HG02642 (cell line): ENCODE data around the gene AKIRIN2.
"Not testable (repeated sequence)": the region's sequence is repeated elsewhere in the genome, so short reads cannot be mapped to it uniquely, and the experiment has no call there.

ENCODE experiments used
- ATAC-seq: cut with Tn5 transposase; IDR thresholded peaks from one replicate; pipeline ENCODE4 v1.9.1; 2021; ENCODE audit warnings: mild to moderate bottlenecking; ENCODE audit not compliant: unreplicated experiment, poor library complexity

The AKIRIN2 gene

DNA sequence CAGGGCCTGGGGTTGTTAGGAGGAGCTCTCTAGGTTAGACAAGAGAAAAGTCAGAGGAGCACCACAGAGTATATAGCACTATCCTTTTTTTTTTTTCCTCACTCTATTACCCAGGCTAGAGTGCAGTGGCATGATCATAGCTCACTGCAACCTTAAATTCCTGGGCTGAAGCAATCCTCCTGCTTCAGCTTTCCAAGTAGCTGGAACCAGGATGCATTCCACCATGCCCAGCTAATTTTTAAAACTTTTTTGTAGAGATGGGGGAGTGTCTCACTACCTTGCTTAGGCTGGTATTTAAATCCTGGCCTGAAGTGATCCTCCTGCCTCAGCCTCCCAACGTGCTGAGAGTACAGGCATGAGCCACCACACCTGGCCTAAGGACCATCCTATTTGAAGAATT is 19.3 kb upstream of the AKIRIN2 start:
- no peak for ATAC-seq

DNA sequence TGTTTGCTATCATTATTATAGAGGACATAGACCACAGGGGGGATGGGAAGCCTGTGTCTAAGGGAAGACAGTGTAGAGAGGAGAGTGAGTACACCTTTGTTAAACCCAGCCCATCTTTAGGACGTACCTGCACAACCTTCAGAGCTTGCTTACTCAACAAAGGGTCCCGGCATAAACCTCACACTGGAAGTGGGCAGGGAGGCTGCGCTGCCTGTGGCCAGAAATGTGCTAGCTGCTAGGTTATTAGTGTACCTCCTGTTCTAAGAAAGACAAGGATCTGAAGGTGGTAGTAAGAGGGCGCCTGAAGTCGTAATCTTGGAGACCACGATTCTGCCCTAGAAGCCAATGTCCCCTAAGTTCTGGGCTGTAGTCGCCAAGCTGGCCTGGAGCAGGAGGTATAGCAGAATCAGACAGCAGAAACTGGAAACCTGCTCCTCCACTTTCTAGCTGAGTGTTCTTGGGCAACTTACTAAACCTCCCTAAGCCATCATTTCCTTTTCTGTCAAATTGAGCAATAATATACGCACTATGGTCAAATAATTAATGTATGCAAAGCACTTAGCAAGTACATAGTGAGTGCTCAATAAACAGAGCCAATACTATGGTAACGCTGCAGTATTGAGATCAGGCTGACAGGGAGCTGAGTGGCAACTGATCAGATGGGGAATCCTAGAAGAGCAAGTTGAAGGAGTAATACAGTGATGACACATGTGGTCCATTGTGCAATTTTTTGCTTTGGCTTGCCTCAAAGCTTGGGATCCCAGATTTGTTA is 16.8 kb upstream of the AKIRIN2 start:
- ATAC-seq = no peak

DNA sequence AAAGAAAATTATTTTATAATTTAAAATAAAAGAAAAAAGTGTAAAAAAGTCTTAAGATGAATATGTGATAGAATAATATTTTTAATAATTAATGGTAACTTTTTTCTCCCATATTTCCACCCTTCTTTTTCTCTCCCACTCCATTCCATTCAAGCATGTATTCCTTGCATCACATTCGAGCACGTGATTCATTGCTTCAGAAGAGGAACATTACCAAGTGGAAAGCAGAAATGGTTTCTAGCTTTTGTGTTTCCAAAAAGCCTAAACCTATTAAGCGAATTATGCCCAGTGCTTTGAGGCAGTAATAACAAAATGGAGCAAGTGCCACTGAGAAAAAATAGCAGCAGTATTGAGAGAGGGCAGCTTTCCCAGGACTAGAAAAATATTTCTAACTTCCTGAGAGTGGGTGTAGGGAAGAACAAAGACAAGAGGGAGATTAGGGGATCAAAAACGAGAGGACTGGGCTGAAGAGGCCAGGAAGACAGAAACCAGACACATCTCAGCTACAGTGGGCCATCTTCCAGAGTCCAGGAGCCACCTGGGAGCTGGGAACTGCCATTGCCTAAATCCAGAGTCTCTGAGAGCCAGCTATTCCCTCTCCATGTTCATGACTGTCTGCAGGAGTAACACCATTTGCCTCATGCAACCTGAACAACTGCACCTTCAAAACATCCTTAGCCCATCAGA is 15.0 kb upstream of the AKIRIN2 start:
- ATAC-seq = no peak

DNA sequence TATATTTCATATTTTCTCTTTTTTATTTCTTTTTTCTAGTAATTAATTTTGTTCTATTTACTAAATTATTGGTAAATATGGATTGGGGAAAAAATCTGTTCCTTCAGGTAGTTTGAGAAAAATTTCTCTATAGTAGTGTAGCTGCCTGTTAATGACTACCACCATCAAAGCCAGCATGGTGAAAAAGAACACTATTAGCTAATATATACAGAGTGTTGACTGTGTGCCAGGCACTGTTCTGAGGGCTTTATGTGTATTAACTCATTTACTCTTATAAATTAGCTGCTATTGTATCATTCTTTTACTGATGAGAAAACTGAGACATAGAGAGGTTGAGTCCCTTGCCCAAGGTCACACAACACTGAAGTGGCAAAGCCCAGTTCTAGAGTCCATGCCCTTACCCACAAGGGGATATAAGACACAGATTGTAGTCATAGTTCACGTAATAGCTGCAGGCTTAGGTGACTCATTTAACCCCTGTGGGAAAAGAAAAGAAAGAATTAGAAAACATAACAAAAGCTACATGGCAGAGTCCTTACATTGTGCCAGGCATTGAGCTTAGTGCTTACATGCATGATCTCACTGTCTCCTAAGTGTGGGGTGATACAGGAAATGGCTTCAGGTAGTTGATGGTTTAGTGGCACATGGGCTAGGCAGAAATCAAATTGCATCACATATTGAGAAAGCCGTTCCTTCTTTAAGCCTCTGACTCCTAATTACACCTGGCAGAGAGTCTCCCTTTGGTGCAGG is 12.2 kb upstream of the AKIRIN2 start:
- ATAC-seq = no peak

DNA sequence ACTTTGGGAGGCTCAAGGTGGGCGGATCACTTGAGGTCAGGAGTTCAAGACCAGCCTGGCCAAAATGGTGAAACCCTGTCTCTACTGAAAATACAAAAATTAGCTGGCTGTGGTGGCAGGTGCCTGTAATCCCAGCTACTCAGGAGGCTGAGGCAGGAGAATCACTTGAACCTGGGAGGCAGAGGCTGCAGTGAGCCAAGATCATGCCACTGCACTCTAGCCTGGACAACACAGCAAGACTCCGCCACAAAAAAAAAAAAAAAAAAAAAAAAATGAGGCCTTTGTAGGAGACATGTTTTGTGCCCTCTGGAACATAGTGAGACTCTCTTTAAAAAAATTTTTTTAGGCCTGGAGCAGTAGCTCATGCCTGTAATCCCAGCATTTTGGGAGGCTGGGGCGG is 10.7 kb upstream of the AKIRIN2 start:
- ATAC-seq = not testable (repeated sequence)

DNA sequence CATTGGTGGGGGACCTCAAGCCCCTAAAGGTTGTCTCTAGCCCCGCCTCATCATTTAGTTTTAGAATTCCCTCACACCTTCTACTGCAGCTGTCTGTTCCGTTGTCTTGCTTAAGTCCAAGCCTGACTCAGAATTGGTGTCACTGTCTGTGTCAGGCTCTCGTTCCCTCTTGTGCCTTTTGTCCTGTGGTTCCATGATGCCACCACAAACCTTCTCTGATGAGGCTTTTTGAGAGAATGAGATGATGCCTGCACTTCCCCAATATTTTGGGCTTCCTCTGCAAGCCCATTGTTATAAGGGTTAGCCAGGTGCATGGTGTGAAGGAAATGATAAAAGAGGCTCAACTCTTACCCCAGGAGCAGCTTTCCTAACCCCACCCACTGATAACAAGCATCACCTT is 8.1 kb upstream of the AKIRIN2 start:
- ATAC-seq = no peak

DNA sequence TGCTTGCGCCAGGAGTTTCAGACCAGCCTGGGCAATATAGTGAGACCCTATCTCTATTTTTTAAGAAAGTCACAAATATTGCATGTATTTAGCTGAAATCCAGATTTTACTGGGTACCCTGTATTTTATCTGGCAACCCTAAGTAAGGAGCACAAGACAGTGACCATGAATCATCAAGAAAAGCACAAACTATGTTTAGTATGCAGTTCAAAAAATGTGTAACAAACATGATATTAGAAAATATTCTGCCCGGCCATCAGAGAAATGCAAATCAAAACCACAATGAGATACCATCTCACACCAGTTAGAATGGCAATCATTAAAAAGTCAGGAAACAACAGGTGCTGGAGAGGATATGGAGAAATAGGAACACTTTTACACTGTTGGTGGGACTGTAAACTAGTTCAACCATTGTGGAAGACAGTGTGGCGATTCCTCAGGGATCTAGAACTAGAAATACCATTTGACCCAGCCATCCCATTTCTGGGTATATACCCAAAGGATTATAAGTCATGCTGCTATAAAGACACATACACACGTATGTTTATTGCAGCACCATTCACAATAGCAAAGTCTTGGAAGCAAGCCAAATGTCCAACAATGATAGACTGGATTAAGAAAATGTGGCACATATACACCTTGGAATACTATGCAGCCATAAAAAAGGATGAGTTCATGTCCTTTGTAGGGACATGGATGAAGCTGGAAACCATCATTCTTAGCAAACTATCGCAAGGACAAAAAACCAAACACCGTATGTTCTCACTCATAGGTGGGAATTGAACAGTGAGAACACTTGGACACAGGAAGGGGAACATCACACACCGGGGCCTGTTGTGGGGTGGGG is 6.8 kb upstream of the AKIRIN2 start:
- not testable (repeated sequence) for ATAC-seq

DNA sequence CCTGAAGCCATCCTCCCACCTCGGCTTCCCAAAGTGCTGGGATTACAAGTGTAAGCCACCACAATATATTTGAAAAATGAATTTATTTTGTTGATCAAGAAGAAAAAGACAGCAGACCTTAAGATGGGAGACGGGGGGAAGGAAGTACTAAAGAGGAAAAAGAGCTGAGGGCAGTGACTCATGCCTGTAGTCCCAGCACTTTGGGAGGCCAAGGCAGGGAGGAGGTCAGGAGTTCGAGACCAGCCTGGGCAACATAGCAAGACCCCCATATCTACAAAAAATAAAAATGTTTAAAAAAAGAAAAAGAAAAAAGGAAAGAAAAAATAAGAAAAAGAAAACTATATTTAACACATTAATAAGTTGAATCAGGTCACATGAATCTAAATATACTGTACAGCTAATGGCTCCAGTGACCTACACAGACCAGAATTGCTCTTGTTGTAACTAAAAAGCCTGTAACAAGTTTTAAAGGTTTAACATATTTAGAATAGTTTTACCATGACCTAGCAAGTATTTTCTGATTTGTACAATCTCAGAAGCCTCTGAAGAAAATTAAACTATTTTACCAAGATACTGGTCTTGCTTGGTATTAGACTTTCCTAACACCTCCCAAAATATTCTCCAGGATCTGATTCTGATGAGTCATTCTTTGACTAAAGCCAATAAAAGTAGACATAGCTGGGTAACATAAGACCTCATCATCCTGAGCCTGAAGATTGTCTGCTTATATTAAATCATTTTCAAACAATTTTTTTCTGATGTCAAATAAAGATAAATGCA is 4.3 kb upstream of the AKIRIN2 start:
- no peak for ATAC-seq

DNA sequence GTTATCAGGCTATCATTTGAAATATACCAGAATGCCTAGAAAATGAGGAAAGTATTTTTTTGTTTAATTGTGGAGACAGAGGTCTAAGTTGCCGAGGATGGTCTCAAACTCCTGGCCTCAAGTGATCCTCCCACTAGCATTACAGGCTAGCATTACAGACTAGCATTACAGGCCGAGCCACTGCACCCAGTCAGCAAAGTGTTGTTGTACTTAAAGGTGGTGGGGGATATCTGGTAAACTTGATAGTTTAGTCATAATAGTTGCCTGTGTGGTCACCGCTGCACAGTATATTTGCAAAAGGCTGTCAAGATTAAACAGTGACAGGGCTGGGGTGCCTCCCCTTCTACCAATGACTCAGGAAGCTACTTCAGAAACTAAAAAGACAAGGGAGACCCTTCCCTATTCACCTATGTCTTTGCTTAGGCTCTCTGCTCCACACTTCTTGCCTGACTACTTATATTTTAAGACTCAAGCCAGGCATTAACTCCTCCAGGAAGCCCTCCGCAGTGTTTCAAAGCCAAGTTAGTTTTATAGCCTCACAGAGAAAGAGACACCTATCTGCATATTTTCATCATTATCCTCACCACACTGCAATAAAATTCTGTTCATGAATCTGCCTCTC is 3.1 kb upstream of the AKIRIN2 start:
- peak; percentile 55 for ATAC-seq

DNA sequence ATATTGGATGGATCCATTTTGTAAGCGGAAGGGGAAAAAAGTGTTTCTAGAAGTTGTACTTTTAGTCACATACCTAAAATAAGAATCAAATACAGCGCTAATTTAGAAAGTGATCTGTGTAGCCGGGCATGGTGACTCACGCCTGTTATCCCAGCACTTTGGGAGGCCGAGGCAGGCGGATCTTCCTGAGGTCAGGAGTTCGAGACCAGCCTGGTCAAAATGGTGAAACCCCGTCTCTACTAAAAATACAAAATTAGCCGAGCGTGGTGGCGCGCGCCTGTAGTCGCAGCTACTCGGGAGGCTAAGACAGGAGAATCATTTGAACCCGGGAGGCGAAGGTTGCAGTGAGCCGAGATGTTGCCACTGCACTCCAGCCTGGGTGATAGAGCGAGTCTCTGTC is 1.0 kb upstream of the AKIRIN2 start:
- ATAC-seq = not testable (repeated sequence)

DNA sequence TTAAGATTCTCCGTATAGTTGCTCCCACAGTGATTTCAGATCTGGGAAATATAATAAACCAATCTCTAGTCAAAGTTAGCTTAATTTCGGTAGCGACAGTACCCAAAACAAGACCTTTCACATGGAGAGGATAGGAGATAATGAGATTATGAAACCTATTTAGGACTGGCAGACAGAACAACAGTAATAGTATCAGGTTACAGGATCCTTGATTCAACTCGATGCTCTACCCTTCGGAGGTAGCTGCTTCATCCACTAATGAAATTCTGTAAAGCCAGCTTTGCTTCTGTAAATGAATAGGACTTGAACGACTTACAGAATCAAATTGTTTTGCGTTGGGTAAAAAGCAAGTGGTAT is 534 bp upstream of the AKIRIN2 start:
- ATAC-seq = peak; percentile 2

DNA sequence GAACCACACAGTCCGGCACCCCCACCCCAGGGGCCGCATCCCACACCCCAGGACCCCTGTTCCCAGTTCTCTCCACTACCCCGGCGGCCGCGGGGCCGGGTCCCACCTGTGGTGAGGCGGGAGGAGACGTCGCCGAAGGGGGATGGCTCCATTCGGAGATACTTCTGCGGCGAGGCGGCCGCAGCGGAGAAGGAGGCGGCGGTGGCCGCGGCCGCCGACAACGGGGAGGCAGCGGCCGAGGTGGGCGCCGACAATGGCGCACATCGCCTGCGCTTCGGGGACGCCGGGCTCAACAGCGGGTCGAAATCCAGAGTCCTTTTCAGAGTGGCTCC is 723 bp downstream of the AKIRIN2 start:
- ATAC-seq = peak; percentile 4

DNA sequence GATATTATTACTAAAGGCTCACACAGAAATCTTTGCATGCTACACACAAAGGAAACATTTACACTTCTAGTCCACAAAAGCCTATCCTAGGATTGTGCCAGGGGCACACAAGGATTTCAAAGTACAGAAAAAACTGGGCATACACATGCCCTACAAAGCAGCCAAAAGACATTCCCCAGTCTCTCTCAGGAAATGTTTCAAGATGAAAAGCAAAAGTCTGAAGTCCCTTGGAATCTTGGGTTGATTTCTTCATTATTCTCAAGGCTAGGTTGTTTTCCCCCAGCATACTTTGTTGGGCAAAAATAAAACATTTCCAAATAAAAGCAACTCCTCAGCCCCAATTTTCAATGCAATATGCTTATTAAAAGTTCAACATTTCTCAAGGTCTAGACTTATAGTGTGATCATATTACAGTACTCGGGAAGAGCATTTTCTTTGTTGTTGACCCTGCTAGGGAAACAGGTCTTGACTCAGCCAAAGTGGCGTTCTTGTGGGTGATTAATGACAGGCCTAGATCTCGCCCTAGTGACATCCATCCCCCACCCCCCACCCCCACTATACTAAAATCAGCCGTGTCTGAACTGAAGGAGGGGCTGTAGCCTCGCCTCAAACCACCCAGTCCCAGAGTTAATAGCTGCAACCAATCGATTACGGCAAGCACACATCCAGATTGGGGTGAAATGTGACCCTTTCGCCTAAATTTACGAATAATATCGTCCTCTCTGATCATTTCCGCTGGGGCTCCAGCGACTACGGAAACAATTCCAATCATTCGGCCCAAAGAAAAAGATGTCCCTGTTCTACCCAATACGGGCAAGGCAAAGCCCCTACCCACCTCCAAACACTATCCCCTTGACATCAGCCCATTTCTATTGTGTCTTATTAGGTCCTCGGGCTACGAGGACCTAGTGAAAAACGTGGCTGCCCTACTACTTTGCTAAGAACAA is 1.4 kb downstream of the AKIRIN2 start:
- no peak for ATAC-seq

DNA sequence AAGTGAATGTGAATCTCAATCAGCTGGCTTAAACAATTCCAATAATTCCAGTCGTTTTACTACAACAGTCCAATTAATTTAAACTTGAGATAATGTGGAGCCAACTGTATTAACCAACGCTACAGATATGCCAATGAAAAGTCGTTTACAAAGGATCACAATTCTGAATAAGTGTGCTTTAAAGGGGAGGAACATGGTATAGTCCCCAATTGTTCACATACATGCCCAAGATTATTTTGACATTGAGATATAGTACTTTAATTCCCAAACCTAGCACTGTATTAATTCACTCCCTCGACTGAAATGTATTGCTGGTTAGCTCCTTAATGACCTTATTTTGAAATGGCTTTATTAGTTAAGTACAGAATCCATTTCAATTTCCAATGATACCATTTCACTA is 2.5 kb downstream of the AKIRIN2 start:
- ATAC-seq = no peak

DNA sequence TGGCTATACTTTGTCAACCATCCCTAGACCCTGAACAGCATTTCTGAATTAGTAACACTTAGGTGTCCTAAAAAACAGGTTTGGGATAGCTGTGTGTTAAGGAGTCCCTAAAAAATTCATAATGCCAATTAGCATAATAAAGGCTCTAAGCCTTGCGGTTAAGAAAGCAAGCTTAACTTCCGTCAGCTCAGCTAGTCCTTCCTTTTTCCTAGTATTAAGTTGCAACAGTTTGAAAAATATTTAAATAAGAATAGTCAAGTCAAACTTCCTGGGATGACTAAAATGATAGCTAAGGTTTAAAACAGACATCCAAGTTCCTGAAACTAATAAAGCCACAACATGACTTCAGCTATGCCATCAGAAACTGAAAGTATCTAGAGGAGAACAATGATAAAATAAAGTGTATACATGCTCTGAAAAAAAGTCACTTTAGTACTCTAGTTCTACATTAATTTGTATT is 3.5 kb downstream of the AKIRIN2 start:
- no peak for ATAC-seq

DNA sequence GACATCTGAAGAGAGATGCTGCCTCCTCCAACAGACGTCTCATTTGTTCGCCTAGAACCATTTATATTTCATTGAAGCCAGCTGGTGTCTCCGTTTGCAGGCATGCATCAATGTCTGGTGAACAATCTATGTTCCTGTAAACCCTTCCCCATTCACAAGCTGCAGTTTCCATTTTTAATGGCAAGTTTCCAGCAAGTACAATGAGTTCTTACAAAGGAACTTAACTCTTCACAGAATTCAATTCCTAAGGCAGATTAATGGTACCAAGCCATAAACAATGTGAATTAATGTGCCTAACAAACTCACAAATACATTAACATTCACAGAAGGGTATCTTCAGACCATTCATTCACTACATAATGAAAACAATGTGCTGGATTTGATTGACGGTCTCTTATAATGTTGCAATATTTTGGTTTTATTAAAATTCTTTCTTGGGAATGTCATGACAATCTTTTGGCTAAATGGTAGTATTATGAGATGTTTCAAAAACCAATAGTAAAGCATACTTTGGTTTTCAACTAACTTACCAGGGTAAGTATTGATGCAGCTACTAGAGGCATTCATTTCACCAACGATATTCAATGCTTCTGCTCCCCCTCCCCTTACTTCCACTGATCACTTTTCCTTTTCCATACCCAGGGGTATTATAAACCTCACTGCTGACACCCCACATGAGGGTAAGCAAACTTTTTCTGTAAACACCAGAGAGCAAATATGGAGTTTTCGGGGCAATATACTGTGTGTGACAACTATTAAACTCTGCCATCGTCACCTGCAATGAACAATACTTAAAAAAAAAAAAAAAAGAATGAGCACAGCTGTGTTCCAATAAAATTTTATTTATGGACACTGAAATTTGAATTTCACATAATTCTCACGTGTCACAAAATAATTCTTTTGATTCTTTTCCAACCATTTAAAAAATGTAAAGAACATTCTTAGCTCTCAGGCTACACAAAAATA is 4.2 kb downstream of the AKIRIN2 start:
- no peak for ATAC-seq

DNA sequence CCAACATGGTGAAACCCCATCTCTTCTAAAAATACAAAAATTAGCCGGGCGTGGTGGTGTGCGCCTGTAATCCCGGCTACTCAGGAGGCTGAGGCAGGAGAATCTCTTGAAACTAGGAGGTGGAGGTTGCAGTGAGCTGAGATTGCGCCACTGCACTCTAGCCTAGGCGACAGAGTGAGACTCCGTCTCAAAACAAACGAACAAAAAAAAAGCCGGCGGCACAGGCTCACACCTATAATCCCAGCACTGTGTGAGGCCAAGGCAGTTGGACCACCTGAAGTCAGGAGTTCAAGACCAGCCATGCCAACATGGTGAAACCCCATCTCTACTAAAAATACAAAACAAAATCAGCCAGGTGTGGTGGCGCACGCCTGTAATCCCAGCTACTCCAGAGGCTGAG is 5.2 kb downstream of the AKIRIN2 start:
- not testable (repeated sequence) for ATAC-seq
